Ecto neural progenitor cell (in vitro differentiated cells): ENCODE data around the gene LRP10.
A peak's percentile ranks its signal among the peaks of the same experiment; 100 is the strongest.
"Not testable (repeated sequence)": the region's sequence is repeated elsewhere in the genome, so short reads cannot be mapped to it uniquely, and the experiment has no call there.

Source experiments
- DNase-seq: peaks from one replicate; pipeline ENCODE4 v3.0.0-alpha.2; 2018; ENCODE audit warnings: low spot score

Gene LRP10

GRCh38 chr14:22871224-22872032 is at the start of gene LRP10:
TSS of gene LRP10 (plus strand) at chr14:22871740. CDS start at chr14:22872304, 564 bp downstream.
- peak; percentile 94 for DNase-seq

- peak; percentile 58 for DNase-seq
These were observed 49.4 kb upstream of the LRP10 start for GRCh38 chr14:22822016-22822570.

GRCh38 chr14:22822571-22823098 is 48.9 kb upstream of the LRP10 start:
- DNase-seq = peak; percentile 93

GRCh38 chr14:22824711-22825359 is 46.7 kb upstream of the LRP10 start:
- no peak for DNase-seq

GRCh38 chr14:22829076-22829660 is 42.4 kb upstream of the LRP10 start:
- DNase-seq = not testable (repeated sequence)

GRCh38 chr14:22829661-22830442 is 41.7 kb upstream of the LRP10 start, which contains the start of gene MRPL52:
TSS of gene MRPL52 (plus strand) at chr14:22829887. CDS start at chr14:22829913, 26 bp downstream.
- DNase-seq = peak; percentile 88

- DNase-seq = no peak
These were observed 41.0 kb upstream of the LRP10 start for GRCh38 chr14:22830443-22831010.

GRCh38 chr14:22835505-22835904 is 36.0 kb upstream of the LRP10 start:
- DNase-seq = no peak

GRCh38 chr14:22836301-22837113 is 35.0 kb upstream of the LRP10 start, which contains the start of gene MMP14:
TSS of gene MMP14 (plus strand) at chr14:22836585. CDS start at chr14:22836818, 233 bp downstream.
- DNase-seq = no peak

- peak; percentile 66 for DNase-seq
These were observed 34.3 kb upstream of the LRP10 start for GRCh38 chr14:22837114-22837749.

- no peak for DNase-seq
These were observed 33.6 kb upstream of the LRP10 start for GRCh38 chr14:22837750-22838538.

- no peak for DNase-seq
These were observed 32.9 kb upstream of the LRP10 start for GRCh38 chr14:22838631-22839041.

- no peak for DNase-seq
These were observed 32.3 kb upstream of the LRP10 start for GRCh38 chr14:22839159-22839779.

- no peak for DNase-seq
These were observed 30.2 kb upstream of the LRP10 start for GRCh38 chr14:22841311-22841710.

- DNase-seq = no peak
These were observed 29.8 kb upstream of the LRP10 start for GRCh38 chr14:22841769-22842168.

GRCh38 chr14:22842211-22843122 is 29.1 kb upstream of the LRP10 start:
- DNase-seq = no peak
